ENCODE measurements around the gene DES.

DNA sequence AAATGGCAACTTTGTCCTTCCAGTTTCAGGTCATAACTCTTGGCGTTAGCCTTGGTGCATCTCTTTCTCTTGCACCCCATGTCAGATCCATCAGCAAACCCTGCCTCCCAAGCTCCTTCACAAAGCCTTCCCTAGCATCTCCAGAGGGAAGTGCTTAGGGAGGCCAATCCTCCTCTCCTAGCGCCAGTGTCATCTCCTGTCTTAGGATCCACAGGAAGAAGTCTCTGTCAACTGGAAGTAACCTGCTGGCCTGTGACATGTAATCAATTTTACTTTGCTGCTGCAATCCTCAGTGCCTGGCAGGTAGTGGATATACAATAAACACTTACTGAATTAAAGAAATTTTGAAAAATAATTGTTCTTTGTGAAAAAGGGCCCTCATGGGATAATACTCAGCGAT lies 22.6 kb upstream of the DES start:
- TF ChIP-seq, protein P1, sequence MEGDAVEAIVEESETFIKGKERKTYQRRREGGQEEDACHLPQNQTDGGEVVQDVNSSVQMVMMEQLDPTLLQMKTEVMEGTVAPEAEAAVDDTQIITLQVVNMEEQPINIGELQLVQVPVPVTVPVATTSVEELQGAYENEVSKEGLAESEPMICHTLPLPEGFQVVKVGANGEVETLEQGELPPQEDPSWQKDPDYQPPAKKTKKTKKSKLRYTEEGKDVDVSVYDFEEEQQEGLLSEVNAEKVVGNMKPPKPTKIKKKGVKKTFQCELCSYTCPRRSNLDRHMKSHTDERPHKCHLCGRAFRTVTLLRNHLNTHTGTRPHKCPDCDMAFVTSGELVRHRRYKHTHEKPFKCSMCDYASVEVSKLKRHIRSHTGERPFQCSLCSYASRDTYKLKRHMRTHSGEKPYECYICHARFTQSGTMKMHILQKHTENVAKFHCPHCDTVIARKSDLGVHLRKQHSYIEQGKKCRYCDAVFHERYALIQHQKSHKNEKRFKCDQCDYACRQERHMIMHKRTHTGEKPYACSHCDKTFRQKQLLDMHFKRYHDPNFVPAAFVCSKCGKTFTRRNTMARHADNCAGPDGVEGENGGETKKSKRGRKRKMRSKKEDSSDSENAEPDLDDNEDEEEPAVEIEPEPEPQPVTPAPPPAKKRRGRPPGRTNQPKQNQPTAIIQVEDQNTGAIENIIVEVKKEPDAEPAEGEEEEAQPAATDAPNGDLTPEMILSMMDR (IDR thresholded peaks at IDR 0.05), result no peak
- TF ChIP-seq POLR2A (IDR thresholded peaks at IDR 0.05), result no peak

Measured in body of pancreas (tissue), 4 donors.